ENCODE results near the gene C2CD4D. TPM values are rescaled to one million over a fixed set of nuclear protein-coding genes. Genes with fewer than 3 reads are reported as not detected.

The C2CD4D gene
- total RNA-seq, 1 experiment from 2014 or later, result not detected

DNA sequence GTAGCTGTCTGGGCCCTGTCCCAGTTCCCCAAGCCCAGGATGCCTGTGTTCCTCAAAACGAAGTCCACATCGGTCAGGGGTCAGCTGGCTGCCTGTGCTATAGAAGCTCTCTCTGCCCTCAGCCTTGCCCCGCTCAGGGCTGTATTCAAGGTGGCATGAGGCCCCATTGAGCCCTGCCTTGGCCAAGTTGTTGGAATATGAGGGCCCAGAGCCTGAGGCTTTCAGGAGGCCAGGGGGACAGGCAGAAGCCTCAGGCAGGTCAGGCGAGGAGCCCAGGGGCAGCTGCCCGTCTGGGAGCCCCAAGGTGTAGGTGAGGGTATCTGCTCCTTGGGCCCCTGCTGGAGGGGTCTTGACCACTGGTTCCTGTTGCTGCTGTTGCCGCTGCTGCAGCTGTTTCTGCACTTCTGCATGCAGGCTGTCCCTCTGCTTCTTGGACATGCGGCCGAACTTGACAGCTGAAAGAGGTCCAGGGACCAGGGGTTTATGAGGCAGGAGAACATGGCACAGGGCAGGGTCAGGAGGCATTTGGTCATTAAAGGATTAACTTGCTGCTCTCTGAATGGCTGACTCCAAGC lies 24.6 kb downstream of the C2CD4D start:
- DNase-seq (ENCODE audit: low read depth), result no peak

DNA sequence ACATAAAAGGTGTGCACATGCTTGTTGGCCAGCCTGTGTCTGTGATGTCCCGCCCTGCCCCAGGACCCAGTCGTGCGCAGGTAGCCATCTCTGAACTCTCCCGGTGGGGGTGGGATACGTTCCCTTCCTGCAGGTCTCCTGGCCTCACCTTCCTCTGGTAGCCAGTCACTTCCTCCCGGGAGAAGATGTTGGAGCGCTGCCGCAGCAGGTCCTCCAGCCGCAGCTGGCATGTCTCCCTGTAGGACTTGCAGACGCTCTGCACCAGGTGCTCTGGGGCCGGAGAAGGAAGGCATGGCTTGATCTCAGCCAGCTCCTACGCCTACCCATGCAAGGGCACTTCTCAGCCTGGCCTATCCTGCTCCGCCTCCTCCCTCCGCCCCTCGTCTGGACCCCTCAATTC lies 25.2 kb downstream of the C2CD4D start:
- no peak for DNase-seq (ENCODE audit: low read depth)

DNA sequence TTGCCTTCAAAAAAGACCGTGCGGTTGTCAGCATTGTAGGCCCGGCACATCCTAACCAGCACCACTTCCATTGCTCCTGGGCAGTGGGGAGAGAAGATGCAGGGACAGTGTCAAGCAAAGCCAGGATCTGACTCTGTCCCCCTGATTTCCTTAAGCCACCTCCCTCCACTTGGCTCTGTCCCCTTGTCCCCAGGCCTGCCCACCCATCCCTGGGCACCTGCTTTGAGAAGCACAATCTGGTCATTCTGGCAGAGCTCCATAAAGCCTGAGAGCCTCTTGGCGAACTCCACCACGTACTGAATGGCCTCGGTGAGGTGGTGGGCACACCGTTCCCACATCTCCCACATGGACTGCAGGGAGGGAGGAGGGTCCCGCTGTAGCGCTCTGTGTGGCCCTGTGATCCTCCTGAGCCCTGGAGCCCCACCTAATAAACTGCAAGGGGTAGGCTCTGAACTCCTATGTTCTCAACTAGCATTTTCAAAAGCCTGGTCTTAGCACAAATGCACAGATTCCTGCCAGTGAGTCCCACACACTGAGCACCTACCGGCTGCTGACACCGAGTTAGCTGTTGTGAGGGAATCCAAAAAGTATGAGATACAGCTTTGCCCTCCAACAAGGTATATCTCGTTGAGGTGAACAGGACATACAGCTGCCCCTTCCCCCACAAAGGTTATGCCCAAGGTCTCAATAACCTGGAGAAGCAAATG lies 26.2 kb downstream of the C2CD4D start:
- DNase-seq (ENCODE audit: low read depth), result no peak

DNA sequence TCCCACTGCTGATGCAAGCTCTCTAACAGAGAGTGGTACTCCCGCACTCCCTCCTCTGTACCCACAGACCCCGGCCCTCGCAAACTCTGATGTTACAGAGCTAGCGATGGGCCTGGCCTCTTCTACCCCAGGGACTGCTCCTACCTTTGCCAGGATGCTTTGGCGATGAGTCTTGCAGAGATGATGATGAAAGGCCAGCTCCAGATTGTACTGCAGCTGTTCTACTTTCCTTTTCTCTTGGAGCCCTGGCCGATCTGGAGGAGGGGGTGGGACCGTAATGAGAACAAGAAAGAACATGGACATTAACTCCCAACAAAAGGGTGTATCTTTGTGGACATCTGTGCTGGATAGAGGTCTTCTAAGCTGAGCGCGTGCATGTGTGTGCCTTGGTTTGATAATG lies 28.4 kb downstream of the C2CD4D start:
- DNase-seq (ENCODE audit: low read depth), result no peak

DNA sequence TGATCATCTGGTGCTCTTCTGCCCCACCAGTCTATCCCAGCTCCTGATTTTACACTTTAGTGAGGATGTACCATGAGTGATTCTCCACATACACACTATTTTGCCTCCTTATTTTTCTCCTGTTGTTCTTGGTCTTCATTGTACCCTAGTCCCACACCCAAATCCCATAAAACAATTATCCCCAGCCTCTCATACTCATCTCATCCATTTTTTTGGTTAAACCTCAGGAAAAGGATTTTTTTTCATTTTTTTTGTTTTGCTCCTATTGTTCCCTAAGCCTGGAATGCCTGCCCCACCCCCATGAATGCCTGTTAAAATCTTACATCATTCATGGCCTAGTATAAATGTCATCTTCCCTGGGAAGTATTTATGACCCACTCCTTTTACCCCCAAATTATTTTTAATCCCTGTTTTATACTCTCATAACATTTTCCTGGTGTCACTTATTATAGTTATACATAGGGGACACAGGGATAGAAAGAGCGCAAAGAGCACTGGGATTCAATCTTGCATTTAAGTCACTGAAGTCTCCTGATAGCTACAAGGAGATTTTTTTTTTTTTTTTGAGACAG lies 29.5 kb downstream of the C2CD4D start:
- DNase-seq (ENCODE audit: low read depth), result no peak

DNA sequence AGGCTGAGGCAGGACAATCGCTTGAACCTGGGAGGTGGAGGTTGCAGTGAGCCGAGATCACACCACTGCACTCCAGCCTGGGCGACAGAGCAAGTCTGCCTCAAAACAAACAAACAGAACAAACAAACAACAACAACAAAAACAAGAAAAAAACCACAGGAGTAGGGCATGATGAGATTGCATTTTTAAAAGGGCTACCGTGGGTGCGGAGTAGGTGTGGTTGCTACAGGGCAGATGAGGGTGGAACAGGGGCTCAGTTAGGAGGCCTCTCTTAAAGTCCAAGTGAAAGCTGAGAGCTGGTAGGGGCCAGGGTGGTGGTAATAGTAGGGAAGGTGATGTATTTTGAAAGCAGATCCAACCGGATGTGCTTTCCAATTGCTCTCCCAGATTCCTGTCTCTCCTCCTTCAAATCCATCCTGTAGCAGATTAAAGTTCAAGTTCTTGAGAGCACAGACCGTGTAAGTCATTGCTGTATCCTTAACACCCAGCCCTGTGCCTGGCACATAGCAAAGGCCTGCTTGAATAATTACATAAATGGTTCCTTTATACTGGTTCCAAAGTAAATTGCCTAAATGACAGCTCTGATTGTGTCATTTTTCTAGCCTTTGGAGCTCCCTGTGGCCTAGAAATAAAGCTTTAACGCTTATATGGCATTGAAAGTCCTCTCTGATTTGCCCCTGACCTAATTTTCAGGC lies 30.2 kb downstream of the C2CD4D start:
- no peak for DNase-seq (ENCODE audit: low read depth)

DNA sequence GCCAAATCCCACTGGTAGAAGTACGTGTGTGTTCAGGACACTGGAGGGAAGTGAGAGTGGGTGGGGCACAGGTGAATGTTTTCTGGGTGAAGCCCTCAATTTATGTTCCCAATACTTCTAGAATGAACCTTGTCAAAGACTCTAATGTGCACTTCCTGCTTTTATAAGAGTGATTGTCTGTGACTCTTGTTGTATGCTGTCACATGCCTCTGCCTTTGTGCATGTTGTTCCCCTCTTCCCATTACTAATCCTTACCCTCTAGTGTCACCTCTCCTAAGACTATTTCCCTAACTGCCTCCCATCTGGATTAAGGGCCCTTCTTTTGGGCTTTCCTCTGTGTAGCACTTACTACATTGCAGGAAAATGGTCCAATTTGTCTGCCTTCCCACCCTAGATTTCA lies 31.9 kb downstream of the C2CD4D start:
- no peak for DNase-seq (ENCODE audit: low read depth)

DNA sequence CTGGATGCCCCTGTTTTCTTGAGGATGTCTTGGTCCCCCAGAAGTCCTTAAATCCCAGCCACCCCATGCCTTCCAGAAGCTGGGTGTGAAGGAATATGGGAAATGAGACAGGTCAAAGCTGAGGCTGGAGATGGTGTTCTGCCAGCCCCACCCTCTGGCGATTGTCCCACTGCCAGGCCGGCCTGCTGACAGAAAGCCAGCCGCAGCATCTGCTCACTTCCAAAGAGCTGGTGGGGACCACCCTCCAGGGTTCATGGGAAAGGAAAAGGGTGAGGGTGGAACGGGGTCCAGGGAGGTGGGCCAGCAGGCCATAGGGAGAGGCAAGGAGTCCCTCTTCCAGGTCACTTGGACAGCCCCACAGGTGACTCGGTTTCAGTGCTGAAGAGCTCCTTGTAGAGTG lies 32.5 kb downstream of the C2CD4D start:
- no peak for DNase-seq (ENCODE audit: low read depth)

DNA sequence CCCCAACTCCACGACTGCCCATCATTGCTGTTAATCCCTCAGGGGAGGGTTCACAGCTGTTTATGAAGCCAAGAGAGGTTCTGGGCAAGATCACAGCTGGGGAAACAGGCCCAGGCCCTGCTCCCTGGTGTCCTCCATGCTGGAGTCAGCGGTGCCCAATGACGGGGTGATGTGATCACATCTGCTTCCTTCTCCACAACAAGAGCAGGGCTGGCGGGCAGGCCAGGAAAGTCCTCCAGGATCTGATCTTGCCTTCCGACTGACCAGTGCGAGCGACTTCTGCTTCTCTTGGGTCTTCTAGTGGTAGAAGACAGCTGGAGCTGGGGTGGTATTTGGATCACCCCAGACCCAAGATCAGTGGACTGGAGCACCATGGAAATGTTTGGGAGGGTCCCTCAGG lies 33.5 kb downstream of the C2CD4D start:
- no peak for DNase-seq (ENCODE audit: low read depth)

DNA sequence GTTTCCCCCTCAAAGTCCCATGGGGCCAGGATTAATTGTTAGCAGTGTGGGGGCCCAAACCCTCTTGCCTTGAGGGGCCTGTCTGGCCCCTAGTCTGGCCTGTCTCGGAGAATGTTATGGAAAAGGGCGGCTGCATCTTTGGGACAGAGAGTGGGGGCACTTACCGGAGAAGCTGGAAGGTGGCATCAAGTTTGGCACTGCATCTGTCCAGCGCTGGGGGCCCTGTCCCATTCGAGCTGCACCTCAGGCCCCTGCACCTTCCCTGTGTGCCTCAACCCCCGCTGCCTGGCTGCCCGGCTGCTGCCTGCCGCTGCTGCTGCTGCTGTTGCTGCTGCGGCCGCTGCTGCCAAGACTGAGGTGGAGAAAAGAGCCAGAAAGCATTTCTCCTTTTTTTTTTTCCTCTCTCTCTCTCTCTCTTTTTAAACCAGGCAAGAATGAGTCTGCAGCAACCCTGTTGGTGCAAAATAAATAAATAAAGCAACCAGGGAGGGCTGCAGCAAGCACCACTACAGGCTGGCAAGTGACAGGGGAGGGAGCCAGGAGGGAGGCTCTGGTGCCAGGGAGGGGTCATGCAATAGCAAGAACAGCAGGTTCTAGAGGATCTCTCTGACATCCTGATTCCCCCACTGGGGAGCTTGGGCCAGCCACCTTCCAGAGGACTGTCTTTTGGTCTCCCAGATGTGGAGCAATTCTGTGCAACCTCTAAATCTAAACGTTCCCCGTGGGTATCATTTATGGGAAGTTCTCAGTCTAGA lies 34.4 kb downstream of the C2CD4D start, which contains the start of gene LINGO4:
TSS of gene LINGO4 (minus strand) at position 354 of the 755 bp plus-strand sequence. CDS start 2,715 bp downstream, outside the sequence.
- DNase-seq (ENCODE audit: low read depth), result no peak

DNA sequence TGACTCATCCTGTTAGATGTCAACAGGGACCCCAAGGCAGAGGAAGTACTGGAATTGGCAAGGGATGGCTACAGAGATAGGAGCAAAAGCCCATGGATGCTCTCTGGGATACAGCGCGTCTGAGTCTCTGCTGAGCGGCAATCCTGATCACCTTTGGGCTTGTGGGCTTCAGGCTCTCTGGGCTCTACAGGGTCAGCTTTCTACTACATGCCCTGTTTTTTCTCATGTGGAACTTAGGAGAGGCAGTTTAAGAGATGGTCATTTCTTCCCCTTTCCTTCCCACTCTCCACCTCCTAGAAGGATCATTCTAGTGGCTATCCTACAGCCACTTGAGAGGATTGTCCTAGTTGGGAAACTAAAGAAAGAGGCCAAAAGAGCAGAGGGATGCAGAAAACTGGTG lies 35.7 kb downstream of the C2CD4D start:
- DNase-seq (ENCODE audit: low read depth), result no peak

DNA sequence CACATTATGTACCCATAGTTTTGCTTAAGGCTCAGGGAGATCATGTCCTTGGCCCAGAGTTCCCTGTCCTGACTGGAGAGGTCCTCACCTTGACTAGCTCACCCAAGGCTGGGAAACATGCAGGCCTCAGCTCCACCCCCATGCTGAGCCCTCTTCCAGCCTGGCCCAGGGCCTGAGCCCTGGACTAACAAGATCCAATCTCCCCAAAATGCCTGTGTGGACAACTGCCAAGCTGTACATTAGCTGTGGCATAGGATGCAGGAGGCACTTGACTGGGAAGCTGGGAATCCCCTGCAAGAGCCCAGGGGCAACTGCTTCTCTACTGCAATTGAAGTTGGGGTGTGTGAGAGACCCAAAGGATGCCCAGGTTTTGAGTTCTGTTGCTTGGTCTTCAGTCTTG lies 36.5 kb downstream of the C2CD4D start:
- DNase-seq (ENCODE audit: low read depth), result no peak

DNA sequence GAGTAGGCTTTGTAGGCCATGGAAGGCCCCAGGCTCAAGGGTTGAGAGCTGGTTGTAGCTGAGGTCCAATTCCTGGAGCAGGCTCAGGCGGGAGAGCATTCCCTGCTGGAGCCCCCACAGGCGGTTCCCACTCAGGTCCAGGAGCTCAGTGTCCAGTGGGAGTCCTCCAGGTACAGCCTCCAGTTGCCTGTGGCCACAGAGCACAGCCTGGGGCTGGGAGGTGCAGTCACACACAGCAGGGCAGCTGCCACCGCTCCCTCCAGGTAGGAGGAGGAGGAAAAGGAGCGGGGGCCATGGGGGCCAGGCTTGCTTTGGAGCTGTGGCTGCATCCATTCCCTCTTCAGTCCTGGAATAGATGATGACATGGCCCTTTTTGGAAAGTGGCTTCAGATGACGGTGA lies 37.2 kb downstream of the C2CD4D start:
- DNase-seq (ENCODE audit: low read depth), result no peak

DNA sequence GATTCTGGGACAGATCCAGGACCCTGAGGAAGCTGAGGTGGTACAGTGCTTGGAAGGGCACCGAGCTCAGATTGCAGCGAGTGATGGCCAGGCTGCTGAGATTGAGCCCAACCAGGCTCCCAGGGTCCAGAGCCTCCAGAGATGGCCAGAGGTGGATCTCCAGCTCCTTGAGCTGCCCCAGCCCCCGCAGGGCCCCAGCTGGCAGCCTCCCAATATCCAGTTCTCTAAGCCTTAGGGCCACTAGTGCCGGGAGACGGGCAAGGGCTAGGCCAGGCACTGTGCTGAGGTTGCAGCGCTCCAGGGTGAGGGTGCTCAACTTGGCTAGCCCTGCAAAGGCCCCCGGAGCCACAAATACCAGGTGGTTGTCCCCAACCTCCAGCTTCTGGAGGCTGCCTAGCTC lies 37.8 kb downstream of the C2CD4D start:
- DNase-seq (ENCODE audit: low read depth), result no peak

DNA sequence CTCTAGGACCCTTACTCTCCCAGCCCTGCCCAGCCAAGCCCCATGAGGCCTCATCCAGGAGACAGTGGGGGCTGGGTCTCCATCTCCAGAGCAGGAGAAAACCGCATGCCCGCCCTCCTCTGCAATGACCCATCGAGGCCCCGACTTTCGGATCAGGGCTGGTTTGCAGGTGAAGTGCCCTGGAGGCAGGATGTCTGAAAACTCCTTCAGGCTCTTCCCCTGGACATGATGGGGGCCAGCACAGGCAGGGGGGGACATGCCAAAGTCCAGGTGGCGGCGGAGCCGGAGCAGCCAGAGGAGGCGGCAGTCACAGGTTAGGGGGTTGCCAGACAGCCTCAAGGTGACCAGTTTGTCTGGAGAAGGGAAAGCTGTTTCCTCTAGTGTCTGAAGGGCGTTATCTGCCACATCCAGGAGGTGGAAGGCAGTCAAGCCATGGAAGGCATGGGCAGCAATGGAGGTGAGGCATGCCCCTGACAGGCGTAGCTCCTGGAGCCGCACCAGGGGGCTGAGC lies 38.3 kb downstream of the C2CD4D start:
- no peak for DNase-seq (ENCODE audit: low read depth)

DNA sequence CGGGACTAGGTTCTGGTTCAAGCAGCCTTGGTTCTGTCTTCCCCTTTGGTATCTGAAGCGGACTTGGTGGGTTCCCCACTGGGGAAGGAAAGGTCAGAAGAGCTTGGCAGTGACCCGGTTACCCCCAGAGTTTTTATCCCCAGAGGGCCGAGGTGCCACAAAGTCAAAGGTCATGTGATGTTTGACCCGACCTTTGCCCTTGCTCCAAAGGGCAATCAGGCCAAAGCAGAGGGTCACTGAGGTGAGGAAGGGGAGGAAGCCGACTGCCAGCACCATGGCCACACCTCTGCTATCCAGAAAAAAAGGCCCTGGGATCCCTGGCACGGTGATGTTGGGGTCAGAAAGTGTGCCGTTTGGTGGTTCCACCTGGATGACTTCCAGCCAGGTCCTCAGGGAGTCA lies 38.8 kb downstream of the C2CD4D start:
- no peak for DNase-seq (ENCODE audit: low read depth)

DNA sequence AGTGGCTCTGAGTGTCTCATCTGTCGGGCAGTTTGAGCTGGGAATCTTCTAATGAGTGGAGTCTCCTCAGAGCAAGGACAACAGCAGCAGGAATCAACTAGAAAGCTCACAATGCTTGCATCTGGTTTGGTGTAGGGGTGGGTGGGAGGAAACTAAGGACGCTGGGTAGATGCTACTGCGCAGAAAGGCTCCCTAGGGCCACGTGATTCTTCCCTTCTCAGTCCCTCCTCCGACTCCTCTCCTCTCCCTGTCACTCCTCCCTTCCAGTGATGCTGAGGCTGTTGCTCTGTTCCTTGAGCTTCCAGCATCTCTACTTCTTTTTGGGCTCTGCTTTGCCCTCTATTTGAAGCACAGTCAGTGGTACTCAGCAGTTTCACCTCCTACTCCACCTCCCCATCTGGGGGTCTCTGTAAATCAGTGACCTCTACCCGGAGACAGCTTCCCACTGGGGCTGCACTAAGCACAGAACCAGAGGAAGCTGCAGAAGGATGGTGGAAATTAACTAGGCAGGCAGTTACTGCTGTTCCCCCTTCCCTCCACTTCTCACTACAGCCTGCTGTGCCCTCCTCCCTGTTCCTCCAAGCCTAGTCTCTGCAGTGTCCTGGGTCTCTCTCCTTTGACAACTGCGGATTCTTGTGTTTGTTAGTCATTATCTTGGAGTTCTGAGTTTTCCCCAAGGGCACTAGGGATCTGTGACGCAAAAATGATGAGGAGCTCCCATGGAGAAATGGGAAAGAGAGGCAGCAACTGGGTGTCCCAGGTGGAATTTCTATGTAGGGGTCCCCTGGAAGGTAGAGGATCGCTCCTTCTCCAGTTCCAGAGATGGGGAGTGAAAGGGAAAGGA lies 40.2 kb downstream of the C2CD4D start:
- DNase-seq (ENCODE audit: low read depth), result no peak

DNA sequence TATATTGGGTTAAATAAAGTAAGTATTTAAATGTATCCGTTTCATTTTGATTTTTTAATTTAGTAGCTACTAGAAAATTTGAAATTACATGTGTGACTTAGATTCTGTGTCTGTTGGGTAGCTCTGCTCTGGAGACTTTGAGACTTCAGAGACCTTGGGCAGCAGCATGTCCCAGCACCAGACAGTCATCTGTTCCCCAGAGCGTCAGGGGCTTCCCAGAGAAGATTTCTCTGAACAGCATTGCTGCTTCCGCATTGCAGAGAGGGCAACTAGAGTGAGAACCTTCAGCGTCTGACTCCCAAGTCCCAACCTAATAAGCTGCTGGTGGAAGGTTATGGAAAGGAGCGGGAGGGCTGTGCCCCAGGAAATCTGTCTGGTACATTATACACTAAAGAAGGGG lies 41.0 kb downstream of the C2CD4D start:
- no peak for DNase-seq (ENCODE audit: low read depth)

DNA sequence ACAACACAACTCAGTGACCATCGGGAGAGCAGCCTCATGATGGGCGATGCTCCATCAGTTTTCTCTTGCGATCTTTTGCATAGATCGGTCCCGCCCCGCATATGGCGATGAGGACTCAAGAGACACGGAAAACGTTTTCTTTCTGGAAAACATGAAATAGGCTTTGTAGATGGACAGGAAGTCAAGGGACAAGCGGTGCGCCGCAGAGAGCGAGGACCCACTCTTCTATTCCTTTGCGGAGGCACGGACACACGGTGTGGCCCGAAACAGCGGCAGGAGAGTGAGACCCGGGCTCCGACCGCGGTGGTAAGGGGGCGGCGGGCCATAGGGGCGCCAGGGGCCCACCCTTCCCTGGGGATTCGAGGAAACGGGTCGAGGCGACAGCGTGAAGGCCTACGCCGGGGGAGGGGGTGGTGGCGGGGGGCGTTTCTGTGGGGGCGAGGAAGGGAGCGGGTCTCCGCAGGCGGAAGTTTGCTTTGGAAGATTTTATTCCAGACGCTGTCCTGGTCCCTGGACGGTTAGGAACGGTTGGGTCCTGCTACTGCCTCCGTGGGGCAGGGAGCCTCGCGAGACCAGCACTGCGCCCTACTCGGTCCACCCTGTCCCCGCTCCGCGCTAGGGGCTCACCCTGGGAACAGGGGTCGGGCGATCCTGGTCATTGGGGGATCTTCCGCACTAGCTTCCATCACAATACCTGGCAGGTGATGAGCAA lies 48.5 kb downstream of the C2CD4D start:
- peak; percentile 38 for DNase-seq (ENCODE audit: low read depth)

Data from Daoy (cell line).